ENCODE data around the gene CD81. TPM values are rescaled to one million over a fixed set of nuclear protein-coding genes. Genes with fewer than 3 reads are reported as not detected.

The CD81 gene
- total RNA-seq, 4 donors from 2014 or later, result 264 to 370 (median 298) TPM

- Histone ChIP-seq H3K27ac (no peak overlapping the region), H3K4me3 (replicated peaks in 1 of 3) (no peak overlapping the region), H3K36me3 (no peaks in the 10 kb centered on the region), H3K4me1 (peaks cover 4 to 8% of the 10 kb centered on the region in 2 donors), H3K9me3 (no peaks in the 10 kb centered on the region), H3K27me3 (no peaks in the 10 kb centered on the region)
- TF ChIP-seq POLR2A (IDR thresholded peaks at IDR 0.05) (no peak), CTCF (IDR thresholded peaks at IDR 0.05) (no peak)
- intact Hi-C loops (cut with DNase I), result no loop called here
- no peak for DNase-seq
- 93 to 94% methylated on average over 11 of the region's 11 CpGs for WGBS, 2 donors
Observed at GRCh38 chr11:2358754-2359442, 18.2 kb upstream of the CD81 start.

- 93 to 96% methylated on average over 3 to 9 of the region's 9 CpGs for WGBS, 2 donors
- no peak for TF ChIP-seq POLR2A (IDR thresholded peaks at IDR 0.05)
- no peak for TF ChIP-seq CTCF (IDR thresholded peaks at IDR 0.05)
- Histone ChIP-seq H3K27me3 (no peaks in the 10 kb centered on the region), H3K4me3 (replicated peaks in 1 of 3) (no peak overlapping the region), H3K27ac (no peak overlapping the region), H3K4me1 (peaks cover 4 to 8% of the 10 kb centered on the region in 2 donors), H3K9me3 (no peaks in the 10 kb centered on the region), H3K36me3 (no peaks in the 10 kb centered on the region)
- no peak for DNase-seq
- intact Hi-C loops (cut with DNase I), result no loop called here
Observed at GRCh38 chr11:2359557-2359956, 17.6 kb upstream of the CD81 start.

GRCh38 chr11:2360081-2360642, 16.9 kb upstream of the CD81 start:
- no peaks in the 10 kb centered on the region for H3K9me3 ChIP-seq
- H3K4me1 ChIP-seq, result peaks cover 4 to 8% of the 10 kb centered on the region in 2 donors
- H3K27ac ChIP-seq, result no peak overlapping the region
- H3K4me3 ChIP-seq (replicated peaks in 1 of 3), result no peak overlapping the region
- intact Hi-C loops (cut with DNase I), result no loop called here
- H3K27me3 ChIP-seq, result no peaks in the 10 kb centered on the region
- WGBS, 2 donors, result 73 to 82% methylated on average over 11 to 14 of the region's 14 CpGs
- no peak for TF ChIP-seq POLR2A (IDR thresholded peaks at IDR 0.05)
- no peak for TF ChIP-seq CTCF (IDR thresholded peaks at IDR 0.05)
- no peaks in the 10 kb centered on the region for H3K36me3 ChIP-seq
- DNase-seq, result peak; percentile 34 to 44

GRCh38 chr11:2361565-2361964, 15.5 kb upstream of the CD81 start:
- TF ChIP-seq POLR2A (IDR thresholded peaks at IDR 0.05) (no peak), CTCF (IDR thresholded peaks at IDR 0.05) (no peak)
- Histone ChIP-seq H3K36me3 (no peaks in the 10 kb centered on the region), H3K27ac (no peak overlapping the region), H3K4me3 (replicated peaks in 1 of 3) (no peak overlapping the region), H3K4me1 (peaks cover 9 to 17% of the 10 kb centered on the region in 2 donors), H3K27me3 (no peaks in the 10 kb centered on the region), H3K9me3 (no peaks in the 10 kb centered on the region)
- intact Hi-C loops (cut with DNase I), result no loop called here
- no peak for DNase-seq
- WGBS, 2 donors, result 74 to 79% methylated on average over 9 of the region's 9 CpGs

- 85 to 86% methylated on average over 7 of the region's 7 CpGs for WGBS, 2 donors
- intact Hi-C loops (cut with DNase I), result no loop called here
- no peak for DNase-seq
- TF ChIP-seq POLR2A (IDR thresholded peaks at IDR 0.05), result no peak
- no peak for TF ChIP-seq CTCF (IDR thresholded peaks at IDR 0.05)
- Histone ChIP-seq H3K4me1 (peaks cover 9 to 19% of the 10 kb centered on the region in 2 donors), H3K27me3 (no peaks in the 10 kb centered on the region), H3K9me3 (no peaks in the 10 kb centered on the region), H3K36me3 (no peaks in the 10 kb centered on the region), H3K4me3 (replicated peaks in 1 of 3) (no peak overlapping the region), H3K27ac (no peak overlapping the region)
Observed at GRCh38 chr11:2362414-2362813, 14.7 kb upstream of the CD81 start.

Data from thyroid gland (tissue), 4 donors.